Activated CD8-positive, alpha-beta memory T cell treated with anti-CD3 and anti-CD28 coated beads, Interleukin-2, amount 50 U/mL, for 4 hours (primary cell): ENCODE data around the gene RMND5A.
A peak's percentile ranks its signal among the peaks of the same experiment; 100 is the strongest.
"Not testable (repeated sequence)": the region's sequence is repeated elsewhere in the genome, so short reads cannot be mapped to it uniquely, and the experiment has no call there.

Experiments
- DNase-seq: peaks from one replicate; pipeline ENCODE4 v3.0.0-alpha.2; 2020

Gene RMND5A

GRCh38 chr2:86714579-86715173 lies 5.4 kb upstream of the RMND5A start:
- DNase-seq = not testable (repeated sequence)

- not testable (repeated sequence) for DNase-seq
These were observed 841 bp upstream of the RMND5A start for GRCh38 chr2:86719263-86719636.

- peak; percentile 60 for DNase-seq
These were observed 639 bp downstream of the RMND5A start for GRCh38 chr2:86720540-86721320.

- not testable (repeated sequence) for DNase-seq
These were observed 5.6 kb downstream of the RMND5A start for GRCh38 chr2:86725706-86726105.

DNA sequence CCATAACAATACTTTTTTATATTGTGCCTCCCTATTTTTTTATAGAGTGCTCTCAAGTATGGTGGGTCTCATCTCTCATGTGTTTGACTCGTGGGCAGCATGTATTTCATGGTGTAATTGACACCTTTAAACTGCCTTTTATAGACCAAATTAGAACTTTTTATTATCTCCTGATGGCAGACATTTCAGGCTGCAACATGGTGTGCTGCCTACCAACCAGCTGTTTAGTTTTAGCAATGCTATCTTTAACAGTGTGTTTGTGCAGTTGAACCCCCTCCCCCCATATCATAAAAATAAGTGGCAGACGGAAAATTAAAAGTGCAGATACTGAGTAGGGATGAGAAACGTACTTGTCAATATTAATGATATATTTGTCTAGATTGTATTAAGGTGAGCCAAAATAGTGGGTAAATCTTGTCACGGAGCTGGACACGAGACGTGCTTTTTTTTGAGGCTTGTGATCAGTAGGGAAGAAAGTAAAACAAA lies 12.0 kb downstream of the RMND5A start:
- DNase-seq = not testable (repeated sequence)

- not testable (repeated sequence) for DNase-seq
These were observed 12.7 kb downstream of the RMND5A start for GRCh38 chr2:86732837-86733236.

DNA sequence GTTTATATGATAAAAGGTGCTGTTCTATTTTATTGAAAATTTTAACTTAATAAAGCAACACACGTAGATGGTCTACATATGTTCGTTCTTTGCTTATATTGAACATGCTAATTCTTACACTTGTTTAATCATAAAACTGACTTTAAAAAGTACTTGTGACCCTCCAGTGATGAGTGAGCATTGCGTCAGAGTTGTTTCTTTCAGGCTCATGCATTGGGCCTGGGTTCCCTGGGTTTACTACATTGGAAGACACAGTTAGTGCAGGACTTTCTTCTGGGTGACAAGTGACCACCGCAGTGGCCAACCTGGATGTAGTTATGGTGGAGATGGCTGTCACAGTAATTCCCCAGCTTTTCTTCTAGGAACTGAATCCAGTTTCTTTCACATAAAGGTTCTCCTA lies 13.4 kb downstream of the RMND5A start:
- not testable (repeated sequence) for DNase-seq

- not testable (repeated sequence) for DNase-seq
These were observed 14.8 kb downstream of the RMND5A start for GRCh38 chr2:86734896-86735295.

DNA sequence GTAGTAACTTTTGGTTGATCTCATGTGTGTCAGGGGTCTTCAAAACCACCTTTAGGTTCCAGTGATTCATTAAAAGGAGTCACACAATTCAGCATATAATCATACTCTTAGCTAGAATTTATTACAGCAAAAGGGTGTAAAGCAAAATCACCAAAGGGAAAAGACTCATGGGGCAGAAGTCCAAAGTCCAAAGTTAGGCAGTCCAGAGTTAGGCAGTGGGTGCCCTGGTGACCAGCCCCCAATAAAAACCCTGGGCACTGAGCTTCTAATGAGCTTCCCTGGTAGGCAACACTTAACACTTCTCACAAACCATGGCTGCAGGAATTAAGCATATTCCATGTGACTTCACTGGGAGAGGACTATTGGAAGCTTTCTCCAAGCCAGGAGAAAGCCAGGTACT lies 19.4 kb downstream of the RMND5A start:
- DNase-seq = not testable (repeated sequence)

DNA sequence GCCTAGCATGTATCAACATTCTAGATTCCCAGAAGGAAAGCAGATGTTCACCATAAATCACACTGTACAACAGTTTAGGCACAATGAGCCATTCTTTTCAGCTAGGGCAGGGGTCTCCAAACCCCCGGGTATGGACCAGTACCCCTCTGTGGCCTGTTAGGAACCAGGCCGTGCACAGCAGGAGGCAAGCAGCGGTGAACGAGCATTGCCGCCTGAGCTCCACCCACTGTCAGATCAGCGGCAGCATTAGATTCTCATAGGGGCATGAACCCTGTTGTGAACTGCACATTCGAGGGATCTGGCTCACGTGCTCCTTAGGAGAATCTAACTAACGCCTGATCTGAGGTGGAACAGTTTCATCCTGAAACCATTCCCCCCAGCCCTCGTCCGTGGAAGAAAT lies 19.8 kb downstream of the RMND5A start:
- not testable (repeated sequence) for DNase-seq

GRCh38 chr2:86741889-86742498 lies 21.9 kb downstream of the RMND5A start:
- DNase-seq = not testable (repeated sequence)

- no peak for DNase-seq
These were observed 24.1 kb downstream of the RMND5A start for GRCh38 chr2:86744152-86744551.

- no peak for DNase-seq
These were observed 26.8 kb downstream of the RMND5A start for GRCh38 chr2:86746939-86747338.

GRCh38 chr2:86747711-86748639 lies 27.9 kb downstream of the RMND5A start:
- DNase-seq = no peak

DNA sequence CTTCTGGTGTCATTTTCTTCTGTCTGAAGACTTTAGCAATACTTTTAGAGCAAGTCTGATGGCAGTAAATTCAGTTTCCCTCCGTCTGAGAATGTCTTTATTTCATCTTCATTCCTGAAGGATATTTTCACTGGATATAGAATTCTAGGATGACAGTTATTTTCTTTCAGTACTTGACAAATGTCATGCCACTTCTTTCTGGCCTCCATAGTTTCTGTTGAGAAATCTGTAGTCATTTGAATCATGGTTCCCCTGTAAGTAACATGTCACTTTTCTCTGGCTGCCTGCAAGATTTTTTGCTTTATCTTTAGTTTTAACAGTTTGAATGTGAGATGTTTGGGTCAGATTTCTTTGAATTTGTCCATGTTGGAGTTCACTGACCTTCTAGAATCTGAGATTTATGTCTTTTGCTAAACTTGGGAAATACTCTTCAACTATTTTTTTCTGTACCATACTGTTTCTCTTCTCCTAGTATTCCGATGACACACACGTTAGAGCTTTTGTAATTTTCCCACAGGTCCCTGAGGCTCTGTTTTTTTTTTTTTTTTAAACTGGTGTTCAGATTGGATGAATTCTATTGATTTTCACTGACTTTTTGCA lies 30.2 kb downstream of the RMND5A start:
- DNase-seq = no peak

DNA sequence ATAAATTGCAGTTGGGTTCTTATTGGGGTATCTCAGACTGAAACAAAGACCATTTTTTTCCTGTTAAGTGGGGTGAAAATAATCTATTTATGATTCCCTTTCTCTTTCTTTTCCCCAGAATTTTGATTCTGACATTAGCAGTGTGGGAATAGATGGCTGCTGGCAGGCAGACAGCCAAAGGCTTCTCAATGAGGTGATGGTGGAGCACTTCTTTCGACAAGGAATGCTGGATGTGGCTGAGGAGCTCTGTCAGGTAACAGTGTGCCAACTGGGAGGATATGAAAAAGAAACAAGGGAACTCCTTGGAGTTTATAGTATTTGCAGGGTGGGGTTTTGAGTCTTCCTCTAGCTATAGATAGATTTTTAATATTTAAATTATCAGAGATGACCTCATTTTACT lies 31.7 kb downstream of the RMND5A start:
- DNase-seq = no peak

- DNase-seq = no peak
These were observed 32.8 kb downstream of the RMND5A start for GRCh38 chr2:86752934-86753333.

DNA sequence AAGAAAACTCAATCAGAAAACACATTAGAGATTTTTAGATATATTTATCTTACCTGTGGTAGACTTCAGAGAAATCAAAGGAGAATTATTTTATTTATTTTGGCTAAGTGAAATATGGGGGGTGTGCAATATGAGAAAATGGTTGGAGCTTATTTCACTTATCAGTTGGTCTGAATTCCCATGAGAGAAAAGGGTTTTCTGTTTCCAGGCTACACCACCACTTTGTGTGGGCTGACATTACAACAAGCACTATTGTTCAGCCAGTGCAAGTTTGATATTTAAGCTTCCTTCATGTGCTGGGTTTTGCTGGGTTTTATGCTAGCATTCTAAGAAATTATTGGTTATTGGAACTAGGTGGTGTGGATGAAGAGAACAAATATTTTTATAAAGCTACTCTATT lies 33.5 kb downstream of the RMND5A start:
- no peak for DNase-seq

GRCh38 chr2:86758405-86758804 lies 38.3 kb downstream of the RMND5A start:
- no peak for DNase-seq

- no peak for DNase-seq
These were observed 40.3 kb downstream of the RMND5A start for GRCh38 chr2:86760371-86760770.

DNA sequence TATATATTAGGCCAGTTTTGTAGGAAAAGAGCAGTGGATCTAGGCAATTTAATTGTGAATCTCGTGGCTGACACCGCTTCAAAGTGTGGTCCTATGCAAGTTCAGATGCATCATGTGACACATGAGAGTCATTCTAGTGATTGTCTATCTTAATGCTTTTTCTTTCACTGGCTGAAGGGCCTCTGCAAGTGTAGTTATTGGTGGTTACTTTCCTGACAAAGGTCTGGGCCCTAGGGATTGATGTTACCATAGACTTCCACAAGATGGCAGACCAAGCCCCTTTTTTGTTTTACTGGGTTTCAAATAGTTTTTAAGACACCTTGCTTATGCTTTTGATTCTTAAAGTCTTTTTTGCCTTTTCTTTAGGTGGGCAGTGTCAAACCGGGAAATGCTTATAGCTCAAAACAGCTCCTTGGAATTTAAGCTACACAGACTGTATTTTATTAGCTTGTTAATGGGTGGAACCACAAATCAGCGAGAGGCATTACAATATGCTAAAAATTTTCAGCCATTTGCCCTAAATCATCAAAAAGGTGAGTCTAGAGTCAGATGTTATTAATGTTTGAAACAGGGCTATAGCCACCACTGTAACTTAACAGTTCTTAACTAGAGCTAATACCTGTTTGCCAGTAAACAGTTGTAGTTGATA lies 44.7 kb downstream of the RMND5A start:
- DNase-seq = peak; percentile 44

GRCh38 chr2:86765310-86765695 lies 45.2 kb downstream of the RMND5A start:
- DNase-seq = no peak
